K562 (cell line): Measurements from ENCODE around the gene SOSTDC1. TPM values are rescaled to one million over a fixed set of nuclear protein-coding genes. Genes with fewer than 3 reads are reported as not detected.

Source experiments
- ATAC-seq: fragments of 200-7000 bp; cut with Tn5 transposase; 3 replicates; pipeline ENCODE4 v1.9.1; 2020; ENCODE audit warnings: moderate library complexity
- BruUV-seq: library from RNA; stranded (reverse); fragments of 400-500 nt; replicated peaks from 2 replicates; lab custom pipeline; 2021; lab: Mats Ljungman, UMichigan
- CTCF ChIA-PET: fragments of 300-600 bp; formaldehyde crosslinking; extraction: SDS; loops from one replicate; lab custom pipeline; 2021; ENCODE audit warnings: low intra/inter-chr PET ratio; lab: Yijun Ruan, JAX
- POLR2A ChIA-PET: fragments of 300-600, 350-650 bp; sonication (Branson Sonifier 250); formaldehyde crosslinking; extraction: SDS; loops from one replicate; lab custom pipeline; 2021; ENCODE audit warnings: antibody characterized with exemption, inconsistent platforms; lab: Yijun Ruan, JAX
- DNase-seq, 4 experiments: peaks; one replicate each; pipeline versions ENCODE4 v3.0.0 to v3.0.0-alpha.2; 2011 to 2018; ENCODE audit warnings: low spot score in 3 of 4, mixed read lengths in 3 of 4; ENCODE audit errors: extremely low read depth in 1 of 4
- FAIRE-seq: peaks from 2 replicates; lab custom pipeline; 2011; peaks lifted over from hg19 to GRCh38; lab: Jason Lieb, UNC
- H2AFZ ChIP-seq: 2 replicates; pipeline ENCODE4 v1.6.0; 2011; ENCODE audit warnings: low read depth, low read length, control low read depth, inconsistent platforms
- H3K27ac ChIP-seq: fragments of 200-600 bp; 3 replicates; pipeline ENCODE4 v1.8.0; 2011; ENCODE audit warnings: low read depth, mild to moderate bottlenecking, control low read depth, inconsistent platforms, low read length, moderate library complexity, mixed read lengths; ENCODE audit errors: extremely low read depth
- H3K27me3 ChIP-seq, 2 experiments: fragments of 300-600 bp in 1 of 2; 2 replicates in 1 of 2; 3 replicates in 1 of 2; pipeline versions ENCODE4 v1.6.0 to v1.8.0; 2011; ENCODE audit warnings: inconsistent platforms in 2 of 2, low read length in 2 of 2, mild to moderate bottlenecking in 1 of 2, mixed read lengths in 1 of 2, moderate library complexity in 1 of 2; ENCODE audit not compliant: control insufficient read depth in 2 of 2, insufficient read depth in 2 of 2
- H3K36me3 ChIP-seq: fragments of 300-600 bp; 3 replicates; pipeline ENCODE4 v1.8.0; 2011; ENCODE audit warnings: mild to moderate bottlenecking, low read length, inconsistent platforms; ENCODE audit not compliant: control insufficient read depth, insufficient read depth
- H3K4me1 ChIP-seq, 2 experiments: fragments of 200-600 bp in 1 of 2; replicated peaks in 1 of 2; 2 replicates in 1 of 2; 3 replicates in 1 of 2; pipeline versions ENCODE4 v1.5.1 to v1.8.0; 2011; ENCODE audit warnings: inconsistent platforms in 2 of 2, low read length in 2 of 2, mild to moderate bottlenecking in 1 of 2, mixed read lengths in 1 of 2, moderate library complexity in 1 of 2; ENCODE audit not compliant: control insufficient read depth in 2 of 2, insufficient read depth in 2 of 2
- H3K4me2 ChIP-seq: 2 replicates; pipeline ENCODE4 v1.6.1; 2011; ENCODE audit warnings: low read length, control low read depth, inconsistent platforms, mixed read lengths; ENCODE audit not compliant: insufficient read depth
- H3K4me3 ChIP-seq: fragments of 200-600 bp; sonication (generic), shearing (Covaris generic); 2 replicates; pipeline ENCODE4 v1.5.1; 2016; ENCODE audit warnings: control low read depth, inconsistent platforms
- H3K79me2 ChIP-seq: fragments of 200-600 bp; 3 replicates; pipeline ENCODE4 v1.8.0; 2011; ENCODE audit warnings: low read length, inconsistent platforms; ENCODE audit not compliant: control insufficient read depth, insufficient read depth
- H3K9ac ChIP-seq, 2 experiments: 2 replicates each; pipeline versions ENCODE4 v1.6.0 to v1.6.1; 2011; ENCODE audit warnings: low read depth in 2 of 2, low read length in 2 of 2, control low read depth in 1 of 2, inconsistent platforms in 1 of 2, mild to moderate bottlenecking in 1 of 2, mixed read lengths in 1 of 2; ENCODE audit not compliant: insufficient read depth in 1 of 2
- H3K9me1 ChIP-seq: one replicate; pipeline ENCODE4 v1.6.0; 2011; ENCODE audit warnings: inconsistent platforms, mild to moderate bottlenecking, low read length, moderate library complexity; ENCODE audit not compliant: control insufficient read depth, insufficient read depth
- H3K9me3 ChIP-seq: replicated peaks from 2 replicates; pipeline ENCODE4 v1.5.1; 2011; ENCODE audit warnings: low read depth, low read length, inconsistent platforms; ENCODE audit not compliant: control insufficient read depth, insufficient read depth
- H4K20me1 ChIP-seq: replicated peaks from 2 replicates; pipeline ENCODE4 v1.6.1; 2011; ENCODE audit warnings: low read length, inconsistent platforms, mixed read lengths; ENCODE audit not compliant: control insufficient read depth, insufficient read depth
- ARID1B ChIP-seq: fragments of 450-650 bp; IDR thresholded peaks from 2 replicates; pipeline ENCODE4 v1.6.1; 2016; ENCODE audit warnings: antibody characterized with exemption, mild to moderate bottlenecking, inconsistent platforms
- BACH1 ChIP-seq: fragments of 200-800 bp; sonication (Bioruptor generic); IDR thresholded peaks from 2 replicates; pipeline ENCODE4 v1.6.1; 2016; ENCODE audit warnings: missing genetic modification characterization, missing compliant biosample characterization
- CEBPB ChIP-seq: fragments of 450-650 bp; IDR thresholded peaks from 2 replicates; pipeline ENCODE4 v1.6.1; 2016; ENCODE audit warnings: missing genetic modification characterization, missing compliant biosample characterization
- ILF3 ChIP-seq: fragments of 450-650 bp; IDR thresholded peaks from 2 replicates; pipeline ENCODE4 v1.6.1; 2018; ENCODE audit warnings: antibody characterized with exemption, mild to moderate bottlenecking, moderate library complexity, borderline replicate concordance
- LEF1 ChIP-seq: fragments of 450-650 bp; IDR thresholded peaks from 2 replicates; pipeline ENCODE4 v1.6.1; 2016; ENCODE audit warnings: mild to moderate bottlenecking
- MED1 ChIP-seq: sonication (generic); formaldehyde crosslinking; IDR thresholded peaks from 2 replicates; pipeline ENCODE4 v1.8.1; 2023; ENCODE audit warnings: missing genetic modification reagents, borderline replicate concordance
- MIER1 ChIP-seq: fragments of 450-650 bp; IDR thresholded peaks from 2 replicates; pipeline ENCODE4 v1.6.1; 2016; ENCODE audit warnings: antibody characterized with exemption, mild to moderate bottlenecking, low read depth
- NR2C1 ChIP-seq, 2 experiments: fragments of 450-650 bp; IDR thresholded peaks; 2 replicates each; pipeline ENCODE4 v1.6.1; 2017; ENCODE audit warnings: mild to moderate bottlenecking in 2 of 2, antibody characterized with exemption in 1 of 2, inconsistent platforms in 1 of 2, missing compliant biosample characterization in 1 of 2, missing genetic modification characterization in 1 of 2
- POU5F1 ChIP-seq: fragments of 150-350 bp; IDR thresholded peaks from 2 replicates; pipeline ENCODE4 v1.6.1; 2014; ENCODE audit warnings: borderline replicate concordance, low read length, low read depth, mild to moderate bottlenecking; ENCODE audit not compliant: partially characterized antibody
- ZNF644 ChIP-seq: fragments of 200-800 bp; sonication (Bioruptor generic); IDR thresholded peaks from 2 replicates; pipeline ENCODE4 v1.6.1; 2016; ENCODE audit warnings: low read depth, missing genetic modification characterization, missing compliant biosample characterization
- ZNF717 ChIP-seq: fragments of 250-450 bp; sonication (Bioruptor Pico); IDR thresholded peaks from 2 replicates; pipeline ENCODE4 v1.5.0; 2021
- WGBS: fragments of 100-300 bp; shearing (Covaris generic); methylation state at CpG from one replicate; pipeline ENCODE4 v1.1.6; 2016; ENCODE audit warnings: low coverage, mixed read lengths; ENCODE audit not compliant: insufficient coverage; ENCODE audit errors: missing lambda C conversion rate; 5-methylcytosine and 5-hydroxymethylcytosine counted together
- in situ Hi-C: fragments of 300-500 bp; cut with MboI; formaldehyde crosslinking; loops from 4 replicates; pipeline ENCODE4 v1.15.0; 2018; ENCODE audit warnings: inconsistent platforms, mixed read lengths
- intact Hi-C: fragments of 100-400 bp; cut with micrococcal nuclease; formaldehyde crosslinking; loops from 2 replicates; pipeline ENCODE4 v1.14.2; 2022
- polyA plus RNA-seq, 8 experiments: library from polyadenylated mRNA; depleted of rRNA in 4 of 8; stranded (reverse) in 5 of 8; unstranded in 3 of 8; fragments of >200 nt; fragmentation: Nextera tagmentation in 2 of 8; fragmentation: Illumina TruSeq in 1 of 8; extraction: Ambion mirVana in 2 of 8; extraction: Trizol in 1 of 8; gene quantifications; 2 replicates each; pipeline versions ENCODE4 v1.2.1 to v1.2.3, GENCODE V29; 2011 to 2014; ENCODE audit warnings: inconsistent platforms in 1 of 8, missing spikeins in 1 of 8
- total RNA-seq, 7 experiments: library from RNA; depleted of rRNA in 6 of 7; stranded (reverse); fragments of >200 nt in 6 of 7; fragmentation: Illumina TruSeq in 2 of 7; extraction: Trizol in 2 of 7; gene quantifications; 2 replicates each; pipeline versions ENCODE4 v1.2.1 to v1.2.3, GENCODE V29; 2011 to 2021; ENCODE audit warnings: low replicate concordance in 1 of 7
- TF ChIP-seq, protein P1 (sequence below): fragments of 250-450 bp; sonication (Bioruptor Pico); IDR thresholded peaks from 2 replicates; pipeline ENCODE4 v1.5.0; 2021; ENCODE audit warnings: mild to moderate bottlenecking, moderate library complexity
- TF ChIP-seq, protein P2 (sequence below): sonication (generic); formaldehyde crosslinking; IDR thresholded peaks from 2 replicates; pipeline ENCODE4 v1.8.0; 2023; ENCODE audit warnings: mild to moderate bottlenecking, missing genetic modification reagents

SOSTDC1 gene
- total and polyA plus RNA-seq, 9 of the 15 experiments (the other 6 are each of a cell fraction or from before 2014, with no cell fraction given): 8.3 to 48.6 (median 15.9) TPM

DNA sequence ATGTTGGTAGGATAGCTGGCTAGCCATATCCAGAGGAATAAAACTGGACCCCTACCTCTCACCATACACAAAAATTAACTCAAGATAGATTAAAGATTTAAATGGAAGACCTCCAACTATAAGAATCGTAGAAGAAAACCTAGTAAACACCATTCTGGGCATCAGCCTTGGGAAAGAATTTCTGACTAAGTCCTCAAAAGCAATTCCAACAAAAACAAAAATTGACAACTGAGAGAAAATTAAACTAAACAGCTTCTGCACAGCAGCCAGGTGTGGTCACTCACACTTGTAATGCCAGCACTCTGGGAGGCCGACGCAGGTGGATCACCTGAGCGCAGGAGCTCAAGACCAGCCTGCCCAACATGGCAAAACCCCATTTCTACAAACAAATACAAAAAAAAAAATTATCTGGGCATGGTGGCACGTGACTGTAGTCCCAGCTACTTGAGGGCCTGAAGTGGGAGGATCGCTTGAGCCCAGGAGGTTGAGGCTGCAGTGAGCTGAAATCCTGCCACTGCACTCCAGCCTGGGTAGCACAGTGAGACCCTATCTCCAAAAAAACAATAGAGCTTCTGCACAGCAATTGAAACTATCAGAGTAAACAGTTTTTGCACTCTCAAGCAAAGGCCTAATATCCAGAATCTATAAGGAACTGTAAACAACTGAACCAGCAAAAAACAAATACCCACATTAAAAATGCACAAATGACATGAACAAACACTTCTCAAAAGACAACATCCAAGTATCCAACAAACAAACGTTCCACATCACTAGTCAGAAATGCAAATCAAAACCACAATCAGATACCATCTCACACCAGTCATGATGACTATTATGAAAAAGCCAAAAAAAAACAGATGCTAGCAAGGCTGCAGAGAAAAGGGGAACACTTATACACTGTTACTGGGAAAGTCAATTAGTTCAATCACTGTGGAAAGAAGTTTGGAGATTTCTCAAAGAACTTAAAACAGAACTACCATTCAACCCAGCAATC, 49.0 kb downstream of the SOSTDC1 start:
- no TSS peak for BruUV-seq
- peak; percentile 64 for FAIRE-seq
- TF ChIP-seq LEF1 (peak; percentile 24; the same call in 1 of the 2 replicates), NR2C1 (IDR thresholded peaks at IDR 0.05) (no peak), NR2C1 (tag; IDR thresholded peaks at IDR 0.05) (no peak), BACH1 (tag) (peak; percentile 22; the same call in 1 of the 2 replicates), CEBPB (tag) (no peak), ARID1B (peak; percentile 88), POU5F1 (no peak), MED1 (CRISPR knock-in tag) (no peak), ILF3 (no peak), MIER1 (no peak), ZNF644 (tag) (no peak), ZNF717 (CRISPR knock-in tag) (no peak)
- TF ChIP-seq, protein P1, sequence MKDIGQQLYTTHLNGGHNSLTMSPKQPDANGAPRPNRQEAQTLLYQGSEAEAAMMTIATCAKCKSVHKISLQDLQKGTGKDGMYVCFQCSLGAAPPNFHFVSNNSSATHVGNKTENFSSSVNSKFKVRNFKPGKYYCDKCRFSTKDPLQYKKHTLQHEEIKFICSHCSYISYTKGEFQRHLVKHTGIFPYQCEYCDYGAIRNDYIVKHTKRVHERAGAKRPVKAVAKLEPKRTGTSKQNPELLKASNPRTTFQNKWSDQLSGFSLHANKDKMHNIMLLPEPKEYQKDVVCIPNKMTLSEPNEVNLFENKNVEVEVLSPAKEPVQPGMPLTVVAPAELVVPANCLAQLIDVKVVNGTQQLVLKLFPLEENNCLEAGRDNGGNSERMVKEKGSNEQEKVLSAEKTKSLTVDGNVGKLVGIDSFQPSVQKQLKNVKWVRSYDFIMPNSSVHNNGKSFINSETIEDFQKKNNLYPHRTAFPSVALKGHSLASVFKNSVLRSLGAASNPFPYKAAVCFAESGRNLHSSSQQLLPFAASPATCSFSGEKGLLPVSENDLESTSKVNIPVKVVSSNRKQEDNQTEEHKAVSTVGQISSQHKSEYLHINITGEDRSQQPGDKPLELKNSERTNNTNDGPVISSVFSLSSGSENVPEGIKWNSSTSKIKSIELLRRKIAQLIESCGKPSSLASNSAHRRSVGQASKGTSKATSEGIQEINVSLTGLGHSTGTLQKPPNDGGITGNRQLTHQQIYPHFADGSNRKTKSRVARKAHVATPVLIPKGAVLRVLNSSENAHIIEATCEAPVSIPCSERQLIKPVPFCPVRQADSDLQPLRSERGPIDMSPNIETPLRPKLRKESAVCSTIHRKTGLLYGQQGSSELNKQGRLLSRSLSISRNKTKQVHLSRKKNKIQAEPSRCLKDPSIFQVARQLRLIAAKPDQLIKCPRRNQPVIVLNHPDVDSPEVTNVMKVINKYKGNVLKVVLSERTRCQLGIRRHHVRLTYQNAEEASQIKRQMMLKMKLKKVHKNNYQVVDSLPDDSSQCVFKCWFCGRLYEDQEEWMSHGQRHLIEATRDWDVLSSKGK (CRISPR knock-in tag): no peak
- TF ChIP-seq, protein P2, sequence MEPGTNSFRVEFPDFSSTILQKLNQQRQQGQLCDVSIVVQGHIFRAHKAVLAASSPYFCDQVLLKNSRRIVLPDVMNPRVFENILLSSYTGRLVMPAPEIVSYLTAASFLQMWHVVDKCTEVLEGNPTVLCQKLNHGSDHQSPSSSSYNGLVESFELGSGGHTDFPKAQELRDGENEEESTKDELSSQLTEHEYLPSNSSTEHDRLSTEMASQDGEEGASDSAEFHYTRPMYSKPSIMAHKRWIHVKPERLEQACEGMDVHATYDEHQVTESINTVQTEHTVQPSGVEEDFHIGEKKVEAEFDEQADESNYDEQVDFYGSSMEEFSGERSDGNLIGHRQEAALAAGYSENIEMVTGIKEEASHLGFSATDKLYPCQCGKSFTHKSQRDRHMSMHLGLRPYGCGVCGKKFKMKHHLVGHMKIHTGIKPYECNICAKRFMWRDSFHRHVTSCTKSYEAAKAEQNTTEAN (CRISPR knock-in tag): no peak

More for the DNA sequence above, 49.0 kb downstream of the SOSTDC1 start:
- no peaks in the 10 kb centered on the region for H3K9me1 ChIP-seq
- peaks cover 97% of the 10 kb centered on the region for H3K79me2 ChIP-seq
- H2AFZ ChIP-seq: no peak overlapping the region
- 0 out of 2 replicates have a peak overlapping the region, but pooled peaks have one; percentile 4 for H3K4me2 ChIP-seq
- intact Hi-C loops: no loop called here
- ATAC-seq (no peak), DNase-seq (no peak)
- no peaks in the 10 kb centered on the region; the same call in 2 of the 3 replicates for H3K36me3 ChIP-seq
- no peaks in the 10 kb centered on the region; the same call in 1 of the 2 replicates for H3K9me3 ChIP-seq
- WGBS: 66% methylated on average over 7 of the region's 7 CpGs
- H3K9ac ChIP-seq: no peak overlapping the region
- no peaks in the 10 kb centered on the region for H4K20me1 ChIP-seq
- ChIA-PET POLR2A (interaction anchor here (0.5 to 0.9 kb wide), 2 partner anchors 9 to 242 kb away, joined by 3 to 4 read pairs; no protein-coding TSS in a partner anchor), CTCF (interaction anchor here (0.5 kb wide), 1 partner anchor 148 kb away, joined by 3 read pairs; no protein-coding TSS in a partner anchor)
- peak overlapping the region; percentile 19; the same call in 1 of the 3 replicates for H3K27ac ChIP-seq
- H3K4me1 ChIP-seq: peaks cover 15 to 36% of the 10 kb centered on the region in 2 experiments
- in situ Hi-C loops: loop anchor here (5.0 kb wide), 1 partner anchor 149 kb away; no protein-coding TSS in a partner anchor
- H3K27me3 ChIP-seq: no peaks in the 10 kb centered on the region
- no peak overlapping the region for H3K4me3 ChIP-seq
